Esophagus muscularis mucosa (tissue), 4 donors: ENCODE results near the gene KLHDC4. TPM values are rescaled to one million over a fixed set of nuclear protein-coding genes. Genes with fewer than 3 reads are reported as not detected.

Source experiments
- DNase-seq: peaks from one replicate; pipeline ENCODE4 v3.0.0-alpha.2; 2017; ENCODE audit errors: extremely low spot score
- H3K27ac ChIP-seq, 4 donors: fragments of 200-600 bp; sonication (generic); replicated peaks in 1 of 4; 1 replicate in 3 of 4; 2 replicates in 1 of 4; pipeline ENCODE4 v1.5.1; 2016 to 2019; ENCODE audit warnings: mild to moderate bottlenecking in 1 of 4
- H3K27me3 ChIP-seq, 4 donors: fragments of 200-600 bp; sonication (generic); one replicate each; pipeline versions ENCODE4 v1.5.1 to v1.6.0; 2016 to 2019
- H3K36me3 ChIP-seq, 4 donors: fragments of 200-600 bp; sonication (generic); one replicate each; pipeline ENCODE4 v1.5.1; 2016 to 2019
- H3K4me1 ChIP-seq, 4 donors: fragments of 200-600 bp; sonication (generic); one replicate each; pipeline ENCODE4 v1.5.1; 2016 to 2019
- H3K4me3 ChIP-seq, 4 donors: fragments of 200-600 bp; sonication (generic); 1 replicate in 2 of 4; 2 replicates in 2 of 4; pipeline ENCODE4 v1.5.1; 2016 to 2019; ENCODE audit warnings: mild to moderate bottlenecking in 4 of 4, moderate library complexity in 1 of 4
- H3K9me3 ChIP-seq, 4 donors: fragments of 200-600 bp; sonication (generic); 1 replicate in 3 of 4; 2 replicates in 1 of 4; pipeline ENCODE4 v1.5.1; 2016 to 2019
- CTCF ChIP-seq, 3 experiments: fragments of 200-600 bp in 2 of 3; fragments of 450-650 bp in 1 of 3; sonication (generic) in 2 of 3; IDR thresholded peaks; one replicate each; pipeline ENCODE4 v1.5.1; 2017 to 2019; ENCODE audit warnings: antibody characterized with exemption in 3 of 3, mild to moderate bottlenecking in 2 of 3, moderate library complexity in 1 of 3
- EP300 ChIP-seq: sonication (generic); formaldehyde crosslinking; IDR thresholded peaks from one replicate; pipeline ENCODE4 v1.6.1; 2017; ENCODE audit warnings: antibody characterized with exemption
- POLR2A ChIP-seq: fragments of 450-650 bp; IDR thresholded peaks from one replicate; pipeline ENCODE4 v1.6.1; 2017; ENCODE audit warnings: antibody characterized with exemption, moderate library complexity, mild to moderate bottlenecking, low read depth
- POLR2AphosphoS5 ChIP-seq, 2 donors: sonication (generic); formaldehyde crosslinking; IDR thresholded peaks; one replicate each; pipeline ENCODE4 v1.6.1; 2017; ENCODE audit warnings: antibody characterized with exemption in 2 of 2
- WGBS: methylation state at CpG from one replicate; pipeline ENCODE4 v1.1.5; 2018; 5-methylcytosine and 5-hydroxymethylcytosine counted together
- intact Hi-C: fragments of 100-400 bp; cut with DNase I; formaldehyde crosslinking; loops from one replicate; pipeline ENCODE4 v1.15.1; 2023
- total RNA-seq, 4 donors: library from RNA; depleted of rRNA; stranded (reverse); fragments of >200 nt; gene quantifications; one replicate each; pipeline versions ENCODE4 v1.1.0 to v1.2.1, GENCODE V29; 2016

Gene KLHDC4
- total RNA-seq, 4 donors from 2014 or later = 22.2 to 41.5 (median 31.4) TPM

DNA sequence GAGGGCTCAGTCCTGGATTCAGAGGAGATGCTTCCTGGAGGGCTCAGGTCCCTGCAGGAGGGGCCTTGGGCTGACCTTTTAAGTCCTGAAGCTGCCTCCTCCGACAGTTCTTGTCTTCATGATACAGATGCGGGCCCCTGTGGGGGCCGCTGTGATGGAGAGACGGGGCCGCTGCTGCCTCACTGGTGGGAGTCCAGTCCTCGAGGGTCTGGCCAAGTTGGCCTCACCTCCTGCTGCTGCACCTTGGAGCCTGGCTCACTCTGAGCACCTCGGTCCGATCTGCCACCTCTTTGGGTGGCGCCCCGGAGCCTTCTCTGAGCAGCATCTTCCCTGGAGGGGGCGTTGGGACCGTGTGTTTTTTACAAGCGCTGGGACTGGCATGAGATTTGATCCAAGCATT lies 79.1 kb downstream of the KLHDC4 start:
- no peaks in the 10 kb centered on the region for H3K36me3 ChIP-seq
- no peak for DNase-seq
- intact Hi-C loops = no loop called here
- H3K27me3 ChIP-seq = peaks cover 0 to 99% (median 5%) of the 10 kb centered on the region in 4 donors
- peaks cover 0 to 10% (median 2%) of the 10 kb centered on the region in 4 donors for H3K4me1 ChIP-seq
- 75% methylated on average over 5 of the region's 13 CpGs for WGBS
- H3K4me3 ChIP-seq = no peak overlapping the region
- H3K9me3 ChIP-seq = no peaks in the 10 kb centered on the region
- H3K27ac ChIP-seq = no peak overlapping the region
- TF ChIP-seq EP300 = no peak
- no peak for TF ChIP-seq CTCF (IDR thresholded peaks at IDR 0.05)
- no peak for TF ChIP-seq POLR2AphosphoS5 (IDR thresholded peaks at IDR 0.05)
- no peak for TF ChIP-seq POLR2A

- H3K36me3 ChIP-seq = no peaks in the 10 kb centered on the region
- H3K27ac ChIP-seq = no peak overlapping the region
- TF ChIP-seq EP300 = no peak
- no peak for TF ChIP-seq POLR2A
- no peak for TF ChIP-seq CTCF (IDR thresholded peaks at IDR 0.05)
- TF ChIP-seq POLR2AphosphoS5 (IDR thresholded peaks at IDR 0.05) = no peak
- DNase-seq = no peak
- H3K9me3 ChIP-seq = no peaks in the 10 kb centered on the region
- H3K4me1 ChIP-seq = peaks cover 0 to 3% (median 0%) of the 10 kb centered on the region in 4 donors
- WGBS = 79% methylated on average over 12 of the region's 13 CpGs
- intact Hi-C loops = no loop called here
- peaks cover 0 to 97% (median 5%) of the 10 kb centered on the region in 4 donors for H3K27me3 ChIP-seq
- H3K4me3 ChIP-seq = no peak overlapping the region
Observed at GRCh38 chr16:87685766-87686165, 80.0 kb downstream of the KLHDC4 start.

- H3K27ac ChIP-seq = no peak overlapping the region
- H3K9me3 ChIP-seq = no peaks in the 10 kb centered on the region
- intact Hi-C loops = no loop called here
- DNase-seq = no peak
- peaks cover 0 to 3% (median 0%) of the 10 kb centered on the region in 4 donors for H3K4me1 ChIP-seq
- peaks cover 0 to 95% (median 5%) of the 10 kb centered on the region in 4 donors for H3K27me3 ChIP-seq
- no peaks in the 10 kb centered on the region for H3K36me3 ChIP-seq
- no peak overlapping the region for H3K4me3 ChIP-seq
- WGBS = 87% methylated on average over 15 of the region's 19 CpGs
- TF ChIP-seq POLR2AphosphoS5 (IDR thresholded peaks at IDR 0.05) = no peak
- no peak for TF ChIP-seq EP300
- TF ChIP-seq POLR2A = no peak
- TF ChIP-seq CTCF (IDR thresholded peaks at IDR 0.05) = no peak
Observed at GRCh38 chr16:87685405-87685755, 80.4 kb downstream of the KLHDC4 start.

GRCh38 chr16:87684711-87685404 lies 80.9 kb downstream of the KLHDC4 start:
- intact Hi-C loops = no loop called here
- Histone ChIP-seq H3K27me3 (peaks cover 0 to 95% (median 5%) of the 10 kb centered on the region in 4 donors), H3K4me1 (peaks cover 0 to 3% (median 0%) of the 10 kb centered on the region in 4 donors), H3K36me3 (no peaks in the 10 kb centered on the region), H3K27ac (no peak overlapping the region), H3K4me3 (no peak overlapping the region), H3K9me3 (no peaks in the 10 kb centered on the region)
- 87% methylated on average over 12 of the region's 35 CpGs for WGBS
- TF ChIP-seq POLR2A (no peak), EP300 (no peak), CTCF (IDR thresholded peaks at IDR 0.05) (no peak), POLR2AphosphoS5 (IDR thresholded peaks at IDR 0.05) (no peak)
- no peak for DNase-seq
